Activated naive CD4-positive, alpha-beta T cell treated with anti-CD3 and anti-CD28 coated beads for 36 hours (primary cell): ENCODE data around the gene KLHDC8A. TPM values are rescaled to one million over a fixed set of nuclear protein-coding genes. Genes with fewer than 3 reads are reported as not detected.
"Not testable (repeated sequence)": the region's sequence is repeated elsewhere in the genome, so short reads cannot be mapped to it uniquely, and the experiment has no call there.

ENCODE experiments used
- CTCF ChIA-PET: fragments of 350-600 bp; sonication (Branson Sonifier 250); formaldehyde crosslinking; loops from one replicate; lab custom pipeline; 2021; ENCODE audit warnings: antibody characterized with exemption; lab: Charles Lee
- DNase-seq: peaks from one replicate; pipeline ENCODE4 v3.0.0-alpha.2; 2020
- H3K27ac Mint-ChIP-seq: one replicate; pipeline ENCODE4 v1.8.0; 2021; ENCODE audit warnings: mild to moderate bottlenecking, mixed read lengths
- H3K27me3 Mint-ChIP-seq: one replicate; pipeline ENCODE4 v1.8.0; 2021; ENCODE audit warnings: low read depth, mixed read lengths
- H3K36me3 Mint-ChIP-seq: one replicate; pipeline ENCODE4 v1.8.0; 2021; ENCODE audit warnings: low read depth, mixed read lengths
- H3K4me1 Mint-ChIP-seq: one replicate; pipeline ENCODE4 v1.8.0; 2021; ENCODE audit warnings: low read depth, mixed read lengths
- H3K4me3 Mint-ChIP-seq: one replicate; pipeline ENCODE4 v1.8.0; 2021; ENCODE audit warnings: mild to moderate bottlenecking, moderate library complexity, mixed read lengths
- H3K9me3 Mint-ChIP-seq: one replicate; pipeline ENCODE4 v1.8.0; 2021; ENCODE audit warnings: mixed read lengths
- intact Hi-C: fragments of 100-400 bp; cut with micrococcal nuclease; formaldehyde crosslinking; loops from one replicate; pipeline ENCODE4 v1.15.1; 2023
- total RNA-seq, 2 experiments: library from RNA; stranded (reverse); gene quantifications; one replicate each; pipeline ENCODE4 v1.2.3, GENCODE V29; 2021

KLHDC8A gene
- total RNA-seq, 2 experiments from 2014 or later, result not detected

DNA sequence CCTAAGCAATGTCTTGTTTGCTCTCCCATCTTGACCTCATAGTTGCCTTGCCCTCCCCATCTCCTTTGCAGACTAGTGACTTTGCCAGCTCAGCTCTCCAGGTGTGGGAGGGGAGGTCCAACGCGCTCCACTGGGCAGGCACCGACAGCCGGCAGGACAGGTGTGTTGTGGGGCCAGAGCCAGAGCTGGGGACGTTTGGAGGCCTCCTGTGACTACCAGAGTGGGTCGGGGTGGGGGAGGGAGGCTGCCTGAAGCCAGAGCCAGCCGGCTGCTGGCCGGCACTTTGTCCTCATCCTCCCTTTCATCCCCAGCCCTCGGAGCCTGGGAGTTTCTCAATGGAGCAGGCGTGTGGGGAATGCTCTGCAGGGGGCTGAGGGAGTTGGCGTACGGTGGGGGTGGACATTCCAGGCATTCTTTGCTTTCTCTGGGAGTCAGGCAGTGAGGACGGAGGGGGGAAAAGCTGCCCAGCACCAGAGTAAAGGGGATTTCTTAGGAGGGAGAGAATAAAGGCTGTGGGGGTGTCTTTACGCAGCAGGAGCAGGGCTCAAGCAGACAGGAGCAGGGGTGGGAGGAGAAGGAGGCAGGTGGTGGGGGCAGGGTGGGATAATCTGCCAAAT lies 55.4 kb downstream of the KLHDC8A start:
- H3K27ac Mint-ChIP-seq, result no peak overlapping the region
- CTCF ChIA-PET, result interaction anchor here (1.1 to 1.6 kb wide), 3 partner anchors 10 to 24 kb away, joined by 3 read pairs; no protein-coding TSS in a partner anchor
- peaks cover 45% of the 10 kb centered on the region for H3K4me1 Mint-ChIP-seq
- H3K9me3 Mint-ChIP-seq, result no peaks in the 10 kb centered on the region
- H3K4me3 Mint-ChIP-seq, result no peak overlapping the region
- H3K27me3 Mint-ChIP-seq, result no peaks in the 10 kb centered on the region
- peaks cover 24% of the 10 kb centered on the region for H3K36me3 Mint-ChIP-seq
- intact Hi-C loops, result no loop called here
- DNase-seq, result no peak

DNA sequence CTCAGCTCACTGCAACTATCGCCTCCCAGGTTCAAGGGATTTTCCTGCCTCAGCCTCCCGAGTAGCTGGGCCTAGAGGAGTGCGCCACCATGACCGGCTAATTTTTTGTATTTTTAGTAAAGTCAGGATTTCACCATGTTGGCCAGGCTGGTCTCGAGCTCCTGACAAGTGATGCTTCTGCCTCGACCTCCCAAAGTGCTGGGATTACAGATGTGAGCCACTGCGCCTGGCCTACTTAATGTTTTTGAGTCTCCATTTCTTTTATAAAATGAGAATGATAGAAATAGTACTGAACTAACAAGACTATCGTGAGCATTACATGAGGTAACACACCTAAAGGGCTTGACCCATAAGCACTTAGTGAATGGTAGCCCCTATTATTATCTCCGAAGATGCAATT lies 56.6 kb downstream of the KLHDC8A start:
- Mint-ChIP-seq H3K9me3 (no peaks in the 10 kb centered on the region), H3K27me3 (no peaks in the 10 kb centered on the region), H3K4me3 (no peak overlapping the region), H3K36me3 (peaks cover 15% of the 10 kb centered on the region), H3K4me1 (peaks cover 49% of the 10 kb centered on the region), H3K27ac (no peak overlapping the region)
- intact Hi-C loops, result no loop called here
- no peak for DNase-seq
- CTCF ChIA-PET, result interaction anchor here (1.6 kb wide), 1 partner anchor 25 kb away, joined by 3 read pairs; no protein-coding TSS in a partner anchor

DNA sequence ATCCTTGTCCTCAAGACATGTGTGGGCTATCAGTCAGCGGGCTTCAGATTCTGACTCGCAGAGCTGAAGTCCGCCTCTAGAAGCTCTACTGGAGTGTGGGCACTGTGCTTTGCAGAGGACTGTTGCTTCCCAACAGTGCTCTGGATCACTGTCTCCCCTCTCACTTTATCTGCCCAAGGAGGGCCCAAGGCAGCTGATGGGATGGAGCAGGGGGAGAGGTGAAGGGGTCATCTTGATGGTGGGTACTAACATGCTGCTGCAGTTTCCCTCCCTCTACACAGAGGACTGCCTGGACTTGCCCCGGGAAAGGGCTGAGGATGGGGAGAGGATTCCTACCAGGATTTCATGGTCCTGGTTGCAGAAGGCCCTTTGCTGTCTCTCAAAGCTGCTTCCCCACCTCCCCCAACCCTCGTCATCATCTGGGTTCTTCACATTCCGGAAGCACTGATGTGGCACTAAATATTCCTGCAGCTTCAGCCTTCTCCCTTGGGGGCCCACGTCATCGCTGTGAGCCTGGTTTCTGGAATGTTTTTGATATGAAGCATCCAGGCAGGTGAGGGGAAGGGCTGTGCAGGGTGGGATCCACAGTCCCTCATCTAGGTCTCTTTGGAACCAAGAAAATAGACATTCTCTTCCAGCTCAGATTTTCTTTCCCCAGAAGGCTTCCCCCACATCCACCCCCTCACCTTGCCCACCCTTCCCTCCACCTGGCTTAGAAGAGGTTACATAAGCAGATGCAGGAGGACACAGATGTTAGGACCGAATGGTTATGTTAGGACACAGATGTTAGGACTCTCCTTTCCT lies 58.3 kb downstream of the KLHDC8A start:
- DNase-seq, result no peak
- peaks cover 7% of the 10 kb centered on the region for H3K36me3 Mint-ChIP-seq
- CTCF ChIA-PET, result interaction anchor here (1.1 to 6.1 kb wide), 4 partner anchors 10 to 27 kb away, joined by 3 to 28 read pairs (median 5); no protein-coding TSS in a partner anchor
- intact Hi-C loops, result no loop called here
- H3K27ac Mint-ChIP-seq, result no peak overlapping the region
- peaks cover 57% of the 10 kb centered on the region for H3K4me1 Mint-ChIP-seq
- H3K9me3 Mint-ChIP-seq, result no peaks in the 10 kb centered on the region
- H3K27me3 Mint-ChIP-seq, result no peaks in the 10 kb centered on the region
- no peak overlapping the region for H3K4me3 Mint-ChIP-seq

DNA sequence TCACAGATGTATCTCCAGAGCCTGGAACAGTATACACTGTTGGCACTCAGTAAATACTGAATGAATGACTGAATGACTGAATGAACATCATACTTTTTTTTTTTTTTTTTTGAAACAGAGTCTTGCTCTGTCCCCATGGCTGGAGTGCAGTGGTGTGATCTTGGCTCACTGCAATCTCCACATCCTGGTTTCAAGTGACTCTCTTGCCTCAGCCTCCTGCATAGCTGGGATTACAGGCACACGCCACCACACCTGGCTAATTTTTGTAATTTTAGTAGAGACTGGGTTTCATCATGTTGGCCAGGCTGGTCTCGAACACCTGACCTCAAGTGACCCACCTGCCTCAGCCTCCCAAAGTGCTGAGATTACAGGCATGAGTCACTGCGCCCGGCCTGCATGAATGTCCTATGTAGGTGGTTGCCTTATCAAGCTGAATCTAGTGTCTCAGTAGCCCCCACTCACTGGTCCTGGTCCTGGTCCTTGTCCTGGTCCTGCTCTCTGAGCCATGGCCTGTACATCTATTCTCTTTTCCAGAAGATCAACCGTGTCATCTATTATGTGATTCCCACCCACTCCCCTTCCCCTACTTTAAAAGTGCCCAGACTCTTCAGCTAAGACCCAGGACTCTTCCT lies 59.1 kb downstream of the KLHDC8A start:
- H3K4me1 Mint-ChIP-seq, result peaks cover 59% of the 10 kb centered on the region
- H3K4me3 Mint-ChIP-seq, DNase-seq, H3K27me3 Mint-ChIP-seq, H3K27ac Mint-ChIP-seq, H3K36me3 Mint-ChIP-seq, H3K9me3 Mint-ChIP-seq, intact Hi-C loops: not testable (repeated sequence)
- CTCF ChIA-PET, result interaction anchor here (1.1 to 6.1 kb wide), 4 partner anchors 10 to 27 kb away, joined by 3 to 28 read pairs (median 5); no protein-coding TSS in a partner anchor

DNA sequence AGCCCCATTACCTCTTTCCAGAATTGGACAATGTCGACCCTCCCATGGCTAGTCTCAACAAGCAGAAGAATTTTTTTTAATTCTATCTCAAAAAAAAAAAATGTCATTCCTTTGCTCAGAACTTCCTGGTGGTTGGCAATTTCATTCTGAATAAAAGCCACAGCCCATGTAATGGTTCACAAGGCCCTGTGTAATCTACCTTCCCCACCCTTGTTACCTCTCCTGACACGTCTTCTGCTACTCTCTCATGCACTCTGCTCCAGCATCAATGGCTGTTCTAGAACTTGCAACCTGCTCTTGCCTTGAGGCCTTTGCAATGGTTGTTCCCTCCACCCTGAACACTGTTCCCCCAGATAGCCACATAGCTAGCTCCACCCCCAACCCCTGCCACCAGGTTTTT lies 60.6 kb downstream of the KLHDC8A start:
- H3K27me3 Mint-ChIP-seq, result no peaks in the 10 kb centered on the region
- intact Hi-C loops, result loop anchor here (1.0 kb wide), 1 partner anchor 8 kb away; no protein-coding TSS in a partner anchor
- DNase-seq, result no peak
- CTCF ChIA-PET, result interaction anchor here (0.6 to 6.1 kb wide), 2 partner anchors 18 to 29 kb away, joined by 3 to 28 read pairs; no protein-coding TSS in a partner anchor
- H3K4me3 Mint-ChIP-seq, result no peak overlapping the region
- H3K9me3 Mint-ChIP-seq, result no peaks in the 10 kb centered on the region
- H3K36me3 Mint-ChIP-seq, result peaks cover 1% of the 10 kb centered on the region
- no peak overlapping the region for H3K27ac Mint-ChIP-seq
- H3K4me1 Mint-ChIP-seq, result peaks cover 62% of the 10 kb centered on the region

DNA sequence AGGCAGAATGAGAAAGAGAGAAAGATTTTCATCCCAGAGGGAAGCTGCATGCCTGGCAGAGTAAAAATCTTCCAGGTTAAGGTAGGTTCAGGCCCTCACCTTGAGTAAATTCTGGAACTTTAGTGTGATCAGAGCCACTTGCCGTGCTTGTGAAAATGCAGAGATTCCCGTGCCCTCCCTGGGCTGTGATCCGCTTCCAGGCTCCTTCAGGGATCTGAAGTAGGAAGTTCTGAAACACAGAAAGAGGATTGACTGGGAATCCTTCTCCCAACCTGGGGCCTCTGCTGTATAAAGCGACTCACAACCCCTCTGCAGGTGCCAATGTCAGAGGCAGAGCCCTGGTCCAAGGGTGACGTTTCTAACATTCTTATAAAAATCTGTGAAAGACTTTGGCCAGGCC lies 61.8 kb downstream of the KLHDC8A start:
- H3K36me3 Mint-ChIP-seq, result no peaks in the 10 kb centered on the region
- H3K27me3 Mint-ChIP-seq, result no peaks in the 10 kb centered on the region
- peaks cover 61% of the 10 kb centered on the region for H3K4me1 Mint-ChIP-seq
- intact Hi-C loops, result no loop called here
- no peak overlapping the region for H3K27ac Mint-ChIP-seq
- no peak for DNase-seq
- H3K4me3 Mint-ChIP-seq, result no peak overlapping the region
- CTCF ChIA-PET, result interaction anchor here (0.9 to 6.1 kb wide), 3 partner anchors 21 to 30 kb away, joined by 4 to 28 read pairs (median 6); no protein-coding TSS in a partner anchor
- no peaks in the 10 kb centered on the region for H3K9me3 Mint-ChIP-seq

DNA sequence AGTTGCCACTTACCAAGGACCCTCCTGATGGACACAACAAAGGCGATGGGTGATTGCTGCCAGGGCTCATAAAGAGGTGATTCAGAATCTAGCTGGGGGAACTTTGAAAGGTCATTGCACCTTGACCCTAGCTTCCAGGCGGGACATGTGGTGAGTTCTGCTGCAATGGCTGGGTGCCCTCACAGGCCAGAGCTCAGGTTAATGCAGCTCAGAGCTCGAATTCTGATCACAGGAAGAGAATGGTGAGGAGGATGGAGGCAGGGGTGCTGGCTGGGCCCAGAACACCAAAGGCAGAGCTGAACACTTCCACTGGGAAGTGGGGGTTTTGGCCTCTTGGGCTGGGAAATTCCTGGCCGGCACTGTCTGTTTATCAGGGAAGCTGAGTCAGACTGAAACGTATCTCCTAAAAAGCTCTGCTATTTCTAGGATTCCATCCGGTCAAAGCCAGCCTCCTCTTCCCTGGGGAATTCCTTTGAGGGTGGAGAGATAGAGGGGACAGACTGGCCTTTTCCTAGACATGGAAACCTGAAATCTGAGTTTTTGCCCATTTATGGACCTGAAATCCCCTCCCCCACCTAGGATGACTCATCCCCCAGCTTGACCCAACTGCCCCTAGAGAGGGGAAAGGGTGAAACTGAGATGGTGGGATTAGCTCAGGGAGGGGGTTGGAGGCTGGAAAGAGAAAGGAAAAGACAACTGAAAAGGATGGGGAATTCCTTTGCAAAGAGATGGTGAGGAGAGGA lies 62.4 kb downstream of the KLHDC8A start:
- Mint-ChIP-seq H3K27ac (no peak overlapping the region), H3K4me3 (no peak overlapping the region), H3K36me3 (no peaks in the 10 kb centered on the region), H3K9me3 (no peaks in the 10 kb centered on the region), H3K4me1 (peaks cover 64% of the 10 kb centered on the region), H3K27me3 (no peaks in the 10 kb centered on the region)
- no peak for DNase-seq
- CTCF ChIA-PET, result interaction anchor here (0.7 to 6.1 kb wide), 7 partner anchors 20 to 42 kb away, joined by 3 to 28 read pairs (median 6); partner anchors contain the start of gene NUAK2
- intact Hi-C loops, result no loop called here

DNA sequence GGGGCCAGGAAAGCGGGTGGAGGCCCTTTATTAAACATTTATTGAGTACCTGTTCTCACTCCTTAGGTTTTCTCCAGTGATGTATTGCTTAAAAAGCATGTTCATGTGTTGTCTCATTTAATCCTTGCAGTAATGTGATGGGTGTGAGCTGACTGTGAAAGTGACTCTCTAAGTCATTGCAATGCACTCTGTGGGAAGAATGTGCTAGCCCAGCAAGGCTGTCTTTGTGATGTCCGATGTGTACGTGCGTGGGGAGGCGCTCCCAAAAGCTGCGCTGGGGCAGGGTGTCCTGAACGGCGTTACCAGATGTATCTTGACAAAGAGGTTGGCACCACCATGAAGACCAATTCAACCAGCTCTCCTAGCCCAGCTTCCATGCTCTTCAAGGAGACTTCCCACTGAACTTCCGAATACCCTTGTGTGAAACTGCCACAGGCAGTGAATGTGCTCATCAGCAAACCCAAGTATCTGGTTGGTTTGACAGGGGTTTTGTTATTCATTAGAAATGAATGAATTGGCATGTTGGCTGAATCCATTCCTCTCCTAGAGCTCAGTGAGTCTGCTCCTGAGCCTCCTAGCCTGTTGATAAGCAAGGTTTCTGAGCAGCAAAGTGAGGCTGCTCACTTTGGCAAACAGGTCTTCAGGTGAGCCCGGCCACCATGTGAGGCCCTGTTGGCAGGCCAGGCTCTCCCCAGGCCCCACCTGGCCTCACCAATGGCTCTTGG lies 63.2 kb downstream of the KLHDC8A start:
- no peak for DNase-seq
- no peaks in the 10 kb centered on the region for H3K27me3 Mint-ChIP-seq
- intact Hi-C loops, result no loop called here
- CTCF ChIA-PET, result interaction anchor here (0.7 to 6.1 kb wide), 7 partner anchors 18 to 41 kb away, joined by 3 to 28 read pairs (median 6); partner anchors contain the start of gene NUAK2
- H3K4me3 Mint-ChIP-seq, result no peak overlapping the region
- H3K9me3 Mint-ChIP-seq, result no peaks in the 10 kb centered on the region
- H3K27ac Mint-ChIP-seq, result no peak overlapping the region
- no peaks in the 10 kb centered on the region for H3K36me3 Mint-ChIP-seq
- H3K4me1 Mint-ChIP-seq, result peaks cover 63% of the 10 kb centered on the region

DNA sequence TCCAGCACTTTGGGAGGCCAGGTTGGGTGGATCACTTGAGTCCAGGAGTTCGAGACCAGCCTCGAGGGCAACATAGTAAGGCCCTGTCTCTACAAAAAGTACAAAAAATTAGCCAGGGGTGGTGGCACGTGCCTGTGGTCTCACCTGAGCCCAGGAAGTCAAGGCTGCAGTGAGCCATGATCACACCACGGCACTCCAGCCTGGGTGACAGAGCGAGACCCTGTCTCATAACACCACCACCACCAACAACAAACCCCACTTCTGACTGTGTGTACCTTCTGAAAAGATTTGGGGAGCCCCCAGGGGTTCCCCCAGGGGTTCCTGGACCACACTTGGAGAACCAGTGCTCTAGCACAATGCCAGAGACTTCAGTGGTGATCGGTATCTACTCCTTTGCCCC lies 65.1 kb downstream of the KLHDC8A start:
- peaks cover 66% of the 10 kb centered on the region for H3K4me1 Mint-ChIP-seq
- H3K36me3 Mint-ChIP-seq, result no peaks in the 10 kb centered on the region
- DNase-seq, result peak; percentile 29
- intact Hi-C loops, result no loop called here
- H3K9me3 Mint-ChIP-seq, result no peaks in the 10 kb centered on the region
- H3K27ac Mint-ChIP-seq, result no peak overlapping the region
- H3K27me3 Mint-ChIP-seq, result no peaks in the 10 kb centered on the region
- CTCF ChIA-PET, result interaction anchor here (0.8 to 1.0 kb wide), 2 partner anchors 18 to 28 kb away, joined by 3 read pairs; no protein-coding TSS in a partner anchor
- H3K4me3 Mint-ChIP-seq, result no peak overlapping the region

DNA sequence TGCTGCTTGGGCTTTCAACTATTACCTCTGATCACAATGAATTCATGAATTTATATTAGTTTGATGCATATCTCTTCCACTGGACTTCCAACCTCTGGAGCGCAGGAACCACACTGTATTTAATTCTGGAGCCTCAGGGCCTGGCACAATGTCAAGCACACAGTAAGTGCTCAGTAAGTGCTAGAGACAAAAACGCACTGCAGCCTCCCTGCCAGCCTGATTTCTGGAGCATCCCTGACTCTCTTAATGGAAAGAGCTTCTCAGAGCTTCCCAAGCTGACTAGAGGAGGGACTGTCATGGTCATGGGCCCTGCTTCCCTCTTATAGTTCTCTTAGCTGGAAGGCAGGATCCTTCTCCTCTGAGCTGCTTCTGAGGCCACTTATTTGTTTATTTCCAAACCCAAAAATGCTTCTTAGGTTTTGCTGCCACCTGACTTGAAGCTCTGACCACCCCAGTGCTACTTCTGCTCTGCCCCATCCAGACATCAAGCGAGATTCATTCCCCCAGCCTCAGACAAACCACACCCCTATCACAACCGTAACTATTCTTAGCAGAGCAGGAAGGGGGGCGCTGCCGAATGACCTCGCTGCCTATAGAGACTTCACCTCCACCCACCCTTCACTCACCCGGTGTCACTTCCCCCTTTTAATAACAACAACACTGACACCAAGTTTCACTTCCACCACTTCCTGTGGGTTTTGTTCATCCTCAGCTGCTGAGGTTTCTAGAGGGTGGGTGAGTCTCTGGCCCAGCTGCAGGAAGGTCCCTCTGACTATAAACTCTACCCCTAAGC lies 68.8 kb downstream of the KLHDC8A start:
- Mint-ChIP-seq H3K4me1 (peaks cover 71% of the 10 kb centered on the region), H3K4me3 (peak overlapping the region; percentile 48), H3K36me3 (no peaks in the 10 kb centered on the region), H3K27me3 (no peaks in the 10 kb centered on the region), H3K27ac (peak overlapping the region; percentile 88), H3K9me3 (no peaks in the 10 kb centered on the region)
- CTCF ChIA-PET, result interaction anchor here (0.8 to 25.4 kb wide), 9 partner anchors 10 to 66 kb away, joined by 3 to 948 read pairs (median 5); partner anchors contain the start of gene NUAK2
- DNase-seq, result peak; percentile 93
- intact Hi-C loops, result loop anchor here (1.0 to 10.0 kb wide), 8 partner anchors 8 to 764 kb away; partner anchors contain the start of genes NUAK2, RAB29 and RHEX
